Lung (tissue), 12 donors: ENCODE results near the gene OVCH1. TPM values are rescaled to one million over a fixed set of nuclear protein-coding genes. Genes with fewer than 3 reads are reported as not detected.

ENCODE experiments used
- ATAC-seq: fragments of 200-7000 bp; cut with Tn5 transposase; one replicate; pipeline ENCODE4 v1.9.1; 2020; ENCODE audit warnings: moderate number of reproducible peaks; ENCODE audit not compliant: insufficient read depth, low FRiP score
- DNase-seq, 3 donors: peaks; one replicate each; pipeline ENCODE4 v3.0.0-alpha.2; 2013 to 2017
- H3K27ac ChIP-seq, 2 donors: one replicate each; pipeline ENCODE4 v1.5.1; 2013; ENCODE audit warnings: mild to moderate bottlenecking in 2 of 2, moderate library complexity in 2 of 2, control low read depth in 1 of 2, inconsistent platforms in 1 of 2, low read depth in 1 of 2, low read length in 1 of 2
- H3K27me3 ChIP-seq, 3 donors: one replicate each; pipeline ENCODE4 v1.5.1; 2013; ENCODE audit warnings: low read length in 2 of 3; ENCODE audit not compliant: control insufficient read depth in 3 of 3, insufficient read depth in 3 of 3
- H3K36me3 ChIP-seq, 4 donors: one replicate each; pipeline ENCODE4 v1.5.1; 2013; ENCODE audit warnings: low read length in 4 of 4, mild to moderate bottlenecking in 1 of 4, moderate library complexity in 1 of 4; ENCODE audit not compliant: control insufficient read depth in 4 of 4, insufficient read depth in 4 of 4
- H3K4me1 ChIP-seq, 5 donors: one replicate each; pipeline ENCODE4 v1.5.1; 2013; ENCODE audit warnings: low read length in 5 of 5, mild to moderate bottlenecking in 2 of 5, moderate library complexity in 1 of 5; ENCODE audit not compliant: control insufficient read depth in 5 of 5, insufficient read depth in 5 of 5
- H3K4me3 ChIP-seq: one replicate; pipeline ENCODE4 v1.5.1; 2013; ENCODE audit warnings: mild to moderate bottlenecking, control low read depth, moderate library complexity
- H3K9ac ChIP-seq, 2 donors: one replicate each; pipeline ENCODE4 v1.5.1; 2013; ENCODE audit warnings: low read length in 2 of 2, control low read depth in 1 of 2; ENCODE audit not compliant: insufficient read depth in 1 of 2
- H3K9me3 ChIP-seq, 4 donors: one replicate each; pipeline ENCODE4 v1.5.1; 2013; ENCODE audit warnings: low read length in 3 of 4, mild to moderate bottlenecking in 1 of 4, moderate library complexity in 1 of 4; ENCODE audit not compliant: control insufficient read depth in 4 of 4, insufficient read depth in 3 of 4
- CTCF ChIP-seq: IDR thresholded peaks from 2 replicates; pipeline ENCODE4 v1.5.1; 2012; ENCODE audit warnings: mild to moderate bottlenecking; ENCODE audit errors: control extremely low read depth, extremely low read depth
- WGBS, 2 donors: extraction: QIAGEN DNeasy Blood & Tissue Kit; methylation state at CpG; one replicate each; pipeline ENCODE4 v1.1.7; 2013; 5-methylcytosine and 5-hydroxymethylcytosine counted together
- polyA plus RNA-seq, 2 donors: library from polyadenylated mRNA; stranded (reverse); fragments of 200-250 nt; gene quantifications; one replicate each; pipeline ENCODE4 v1.2.1, GENCODE V29; 2013
- total RNA-seq, 2 donors: library from RNA; depleted of rRNA in 1 of 2; stranded (reverse); fragments of >200 nt in 1 of 2; gene quantifications; one replicate each; pipeline ENCODE4 v1.2.1, GENCODE V29; 2014 to 2021
- donor health status: control.
- donor health status: control.
- donor health status: Bipolar disorder and iron deficiency.
- donor health status: healthy.
- donor health status: DM: yes; HTN: yes; CAD: no.

OVCH1 gene
- total and polyA plus RNA-seq, 4 donors: 0.17 to 1.6 (median 0.69) TPM; not detected in 1

- TF ChIP-seq CTCF: no peak
- 79% methylated on average over 4 of the region's 4 CpGs for whole genome bisulfite sequencing, 2 donors
- Histone ChIP-seq H3K27ac (no peak overlapping the region), H3K9ac (no peak overlapping the region), H3K36me3 (peaks cover 0 to 4% (median 0%) of the 10 kb centered on the region in 4 donors), H3K4me3 (no peak overlapping the region), H3K9me3 (no peaks in the 10 kb centered on the region), H3K27me3 (no peaks in the 10 kb centered on the region), H3K4me1 (peaks cover 0 to 6% (median 2%) of the 10 kb centered on the region in 5 donors)
- DNase-seq: no peak
- ATAC-seq: no peak
These were observed 33.0 kb upstream of the OVCH1 start for GRCh38 chr12:29530436-29530835.

GRCh38 chr12:29528161-29528560, 30.7 kb upstream of the OVCH1 start:
- DNase-seq (no peak), ATAC-seq (no peak)
- H3K9ac ChIP-seq: no peak overlapping the region
- H3K27ac ChIP-seq: no peak overlapping the region
- whole genome bisulfite sequencing, 2 donors: 76 to 83% methylated on average over 4 of the region's 4 CpGs
- H3K27me3 ChIP-seq: no peaks in the 10 kb centered on the region
- no peaks in the 10 kb centered on the region for H3K36me3 ChIP-seq
- no peak overlapping the region for H3K4me3 ChIP-seq
- H3K9me3 ChIP-seq: no peaks in the 10 kb centered on the region
- TF ChIP-seq CTCF: no peak
- H3K4me1 ChIP-seq: peaks cover 0 to 4% (median 0%) of the 10 kb centered on the region in 5 donors

- 77 to 81% methylated on average over 2 of the region's 2 CpGs for WGBS, 2 donors
- ATAC-seq: no peak
- no peak for DNase-seq
- Histone ChIP-seq H3K4me3 (no peak overlapping the region), H3K27me3 (no peaks in the 10 kb centered on the region), H3K9ac (no peak overlapping the region), H3K9me3 (no peaks in the 10 kb centered on the region), H3K4me1 (peaks cover 0 to 2% (median 0%) of the 10 kb centered on the region in 5 donors), H3K27ac (no peak overlapping the region), H3K36me3 (no peaks in the 10 kb centered on the region)
- no peak for TF ChIP-seq CTCF
These were observed 24.5 kb upstream of the OVCH1 start for GRCh38 chr12:29521951-29522350.

GRCh38 chr12:29519585-29520182, 22.2 kb upstream of the OVCH1 start:
- no peak overlapping the region for H3K27ac ChIP-seq
- ATAC-seq: no peak
- peaks cover 0 to 2% (median 0%) of the 10 kb centered on the region in 5 donors for H3K4me1 ChIP-seq
- H3K9me3 ChIP-seq: no peaks in the 10 kb centered on the region
- TF ChIP-seq CTCF: peak; percentile 53
- no peak overlapping the region for H3K9ac ChIP-seq
- no peak overlapping the region for H3K4me3 ChIP-seq
- peak; percentile 37 to 79 (median 77) for DNase-seq
- peaks cover 0 to 2% (median under 1%) of the 10 kb centered on the region in 4 donors for H3K36me3 ChIP-seq
- no peaks in the 10 kb centered on the region for H3K27me3 ChIP-seq
